ENCODE measurements around the gene CDKL1.

- no peak for TF ChIP-seq CTCF (CRISPR knock-in tag; IDR thresholded peaks at IDR 0.05)
- no peak for TF ChIP-seq NR2F1 (CRISPR knock-in tag; IDR thresholded peaks at IDR 0.05)
- no peak for TF ChIP-seq MAFG (CRISPR knock-in tag; IDR thresholded peaks at IDR 0.05)
- TF ChIP-seq ZNF609 (CRISPR knock-in tag; IDR thresholded peaks at IDR 0.05; ENCODE audit: borderline replicate concordance) = no peak
- TF ChIP-seq POLR2A (IDR thresholded peaks at IDR 0.05; ENCODE audit: insufficient read depth in 1 of 2, low read depth in 2 of 2, low read length in 2 of 2) = no peak
- TF ChIP-seq SMARCE1 (IDR thresholded peaks at IDR 0.05; ENCODE audit: borderline replicate concordance) = no peak
- TF ChIP-seq SNRNP70 (IDR thresholded peaks at IDR 0.05; ENCODE audit: low read depth, low read length) = no peak
- no peak for TF ChIP-seq SIN3B (IDR thresholded peaks at IDR 0.05; ENCODE audit: low read length)
- no peak for TF ChIP-seq ISL2 (CRISPR knock-in tag; IDR thresholded peaks at IDR 0.05)
These were observed 3.8 kb upstream of the CDKL1 start for GRCh38 chr14:50400461-50400860.
